ENCODE data around the gene PDLIM5.

Gene PDLIM5

DNA sequence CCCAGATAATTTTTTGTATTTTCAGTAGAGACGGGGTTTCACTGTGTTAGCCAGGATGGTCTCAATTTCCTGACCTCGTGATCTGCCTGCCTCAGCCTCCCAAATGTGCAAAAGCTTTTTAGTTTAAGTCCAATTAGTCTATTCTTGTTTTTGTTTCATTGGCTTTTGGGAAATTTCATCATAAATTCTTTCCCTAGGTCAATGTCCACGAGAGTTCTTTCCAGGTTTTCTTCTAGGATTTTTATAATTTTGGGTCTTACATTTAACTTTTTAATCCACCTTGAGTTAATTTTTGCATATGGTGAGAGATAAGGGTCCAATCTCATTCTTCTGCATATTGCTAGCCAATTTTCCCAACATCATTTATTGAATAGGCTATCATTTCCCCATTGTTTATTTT, 36.3 kb upstream of the PDLIM5 start:
- TF ChIP-seq, protein P1, sequence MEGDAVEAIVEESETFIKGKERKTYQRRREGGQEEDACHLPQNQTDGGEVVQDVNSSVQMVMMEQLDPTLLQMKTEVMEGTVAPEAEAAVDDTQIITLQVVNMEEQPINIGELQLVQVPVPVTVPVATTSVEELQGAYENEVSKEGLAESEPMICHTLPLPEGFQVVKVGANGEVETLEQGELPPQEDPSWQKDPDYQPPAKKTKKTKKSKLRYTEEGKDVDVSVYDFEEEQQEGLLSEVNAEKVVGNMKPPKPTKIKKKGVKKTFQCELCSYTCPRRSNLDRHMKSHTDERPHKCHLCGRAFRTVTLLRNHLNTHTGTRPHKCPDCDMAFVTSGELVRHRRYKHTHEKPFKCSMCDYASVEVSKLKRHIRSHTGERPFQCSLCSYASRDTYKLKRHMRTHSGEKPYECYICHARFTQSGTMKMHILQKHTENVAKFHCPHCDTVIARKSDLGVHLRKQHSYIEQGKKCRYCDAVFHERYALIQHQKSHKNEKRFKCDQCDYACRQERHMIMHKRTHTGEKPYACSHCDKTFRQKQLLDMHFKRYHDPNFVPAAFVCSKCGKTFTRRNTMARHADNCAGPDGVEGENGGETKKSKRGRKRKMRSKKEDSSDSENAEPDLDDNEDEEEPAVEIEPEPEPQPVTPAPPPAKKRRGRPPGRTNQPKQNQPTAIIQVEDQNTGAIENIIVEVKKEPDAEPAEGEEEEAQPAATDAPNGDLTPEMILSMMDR (IDR thresholded peaks at IDR 0.05; ENCODE audit: low read depth, low read length), result no peak
- no peak for DNase-seq (ENCODE audit: extremely low read depth, low read depth)

DNA sequence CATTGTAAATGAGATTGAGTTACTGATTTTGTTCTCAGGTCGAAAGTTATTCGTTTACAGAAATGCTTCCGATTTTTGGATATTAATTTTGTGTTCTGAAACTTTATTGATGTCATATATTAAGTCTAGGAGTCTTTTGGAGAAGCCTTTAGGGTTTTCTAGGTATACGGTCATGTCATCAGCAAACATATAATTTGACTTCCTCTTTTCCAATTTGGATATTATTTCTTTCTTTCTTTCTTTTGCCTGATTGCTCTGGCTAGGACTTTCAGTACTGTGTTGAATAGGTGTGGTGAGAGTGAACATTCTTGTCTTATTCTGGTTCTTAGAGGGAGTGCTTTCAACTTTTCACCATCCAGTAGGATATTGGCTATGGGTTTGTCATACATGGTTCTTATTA, 35.4 kb upstream of the PDLIM5 start:
- TF ChIP-seq, protein P1 (IDR thresholded peaks at IDR 0.05; ENCODE audit: low read depth, low read length), result no peak
- DNase-seq (ENCODE audit: extremely low read depth, low read depth), result no peak

DNA sequence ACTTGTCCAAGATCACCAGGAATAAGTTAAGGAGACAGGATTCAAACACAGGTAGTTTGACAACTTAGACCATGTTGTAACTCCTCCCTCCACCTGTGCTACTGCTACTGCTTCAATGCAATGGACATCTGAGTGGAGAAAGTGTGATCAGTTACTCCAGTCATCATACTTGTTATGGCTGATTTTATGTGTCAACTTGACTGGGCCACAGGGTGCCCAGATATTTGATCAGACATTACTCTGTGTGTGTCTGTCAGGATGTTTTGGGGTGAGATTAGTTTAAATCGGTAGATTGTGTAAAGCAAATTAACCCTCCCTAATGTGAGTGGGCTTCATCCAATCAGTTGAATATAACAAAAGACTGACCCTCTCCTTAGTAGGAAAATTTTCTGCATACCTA, 34.8 kb upstream of the PDLIM5 start:
- TF ChIP-seq, protein P1 (IDR thresholded peaks at IDR 0.05; ENCODE audit: low read depth, low read length), result no peak
- DNase-seq (ENCODE audit: extremely low read depth, low read depth), result no peak

DNA sequence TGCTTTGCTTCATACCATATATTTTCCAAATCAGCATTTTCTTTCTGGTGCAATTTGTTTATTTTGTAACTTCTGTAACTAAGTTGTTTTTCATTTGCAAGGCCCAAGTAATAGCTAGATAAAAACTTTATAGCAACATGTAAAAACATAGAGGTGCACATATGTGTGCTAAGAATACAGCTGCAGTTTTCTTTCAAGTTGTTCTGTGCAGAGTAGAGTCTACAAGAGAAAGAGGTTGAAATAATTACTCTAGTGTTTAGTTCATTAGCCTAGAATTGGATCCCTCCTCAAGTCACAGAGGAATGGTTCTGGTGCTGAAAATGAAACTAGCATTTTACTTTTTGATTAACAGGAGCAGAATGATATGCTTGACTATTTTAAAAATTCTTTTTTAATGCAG, 32.2 kb upstream of the PDLIM5 start:
- no peak for DNase-seq (ENCODE audit: extremely low read depth, low read depth)
- TF ChIP-seq, protein P1 (IDR thresholded peaks at IDR 0.05; ENCODE audit: low read depth, low read length), result no peak

DNA sequence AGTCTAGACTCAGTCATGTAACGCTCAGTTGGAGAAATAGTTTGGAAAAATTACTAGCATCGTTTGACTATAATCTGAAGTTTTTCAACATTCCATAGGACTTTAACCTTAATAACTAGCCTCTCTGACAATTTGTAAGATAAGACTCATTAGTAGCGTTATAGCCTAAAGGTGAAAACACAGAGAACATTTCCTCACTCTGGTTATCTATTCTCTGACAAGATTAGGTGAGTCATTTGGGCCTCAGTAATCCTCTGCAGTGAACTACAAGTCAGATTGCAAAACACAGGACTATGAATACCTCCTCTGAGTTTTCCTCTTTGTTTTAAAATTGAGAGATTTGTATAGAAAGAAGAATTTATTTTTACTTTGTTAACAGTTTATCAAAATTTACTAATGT, 31.8 kb upstream of the PDLIM5 start:
- no peak for DNase-seq (ENCODE audit: extremely low read depth, low read depth)

DNA sequence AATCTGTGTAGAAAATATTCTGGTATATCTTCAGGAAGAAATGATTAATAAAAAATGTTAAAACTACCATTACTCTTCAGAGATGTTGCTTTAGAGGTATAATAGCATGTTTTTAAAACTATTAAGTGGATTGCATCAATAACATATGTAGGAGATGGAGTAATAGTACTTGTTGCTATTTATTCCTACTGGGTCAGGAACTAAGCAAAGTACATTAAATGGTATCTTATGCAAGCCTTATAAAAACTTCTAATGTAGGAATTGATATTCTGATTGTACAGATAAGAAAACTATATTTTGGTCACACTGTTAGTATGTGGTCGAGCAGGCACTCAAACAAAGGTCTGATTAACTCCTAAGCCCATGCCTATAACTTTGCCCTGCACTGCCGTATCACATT, 31.4 kb upstream of the PDLIM5 start:
- TF ChIP-seq, protein P1 (IDR thresholded peaks at IDR 0.05; ENCODE audit: low read depth, low read length), result no peak
- DNase-seq (ENCODE audit: extremely low read depth, low read depth), result no peak

More for the DNA sequence above, 31.8 kb upstream of the PDLIM5 start:
- TF ChIP-seq, protein P1 (IDR thresholded peaks at IDR 0.05; ENCODE audit: low read depth, low read length), result no peak

DNA sequence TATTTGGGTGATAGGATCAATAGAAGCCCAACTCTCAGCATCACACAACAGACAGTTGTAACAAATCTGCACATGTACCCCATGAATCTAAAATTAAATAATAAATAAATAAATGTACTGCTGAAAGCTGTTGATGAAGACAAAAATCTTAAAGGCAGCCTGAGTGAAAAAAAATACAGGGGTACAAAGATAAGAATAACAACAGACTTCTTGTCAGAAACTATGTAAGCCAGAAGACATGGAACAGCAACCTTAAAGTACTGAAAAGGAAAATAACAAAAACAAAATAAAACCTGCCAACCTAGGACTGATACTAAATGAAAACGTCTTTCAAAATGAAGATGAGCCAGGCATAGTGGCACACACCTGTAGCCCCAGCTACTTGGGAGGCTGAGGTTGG, 25.0 kb upstream of the PDLIM5 start:
- DNase-seq (ENCODE audit: extremely low read depth, low read depth), result no peak
- TF ChIP-seq, protein P1 (IDR thresholded peaks at IDR 0.05; ENCODE audit: low read depth, low read length), result no peak

All from AG09319 (cell line).